H1 (cell line): ENCODE results near the gene PRXL2B. TPM values are rescaled to one million over a fixed set of nuclear protein-coding genes. Genes with fewer than 3 reads are reported as not detected.

Experiments used
- CTCF ChIA-PET: fragments of 300-600 bp; sonication (Branson Sonifier 250); formaldehyde crosslinking; loops from one replicate; lab custom pipeline; 2021; ENCODE audit not compliant: partially characterized antibody; lab: Charles Lee
- POLR2A ChIA-PET: fragments of 300-600 bp; sonication (Branson Sonifier 250); formaldehyde crosslinking; loops from one replicate; lab custom pipeline; 2021; ENCODE audit warnings: inconsistent platforms; ENCODE audit not compliant: partially characterized antibody; lab: Charles Lee
- DNase-seq, 2 experiments: peaks; one replicate each; pipeline versions ENCODE4 v3.0.0 to v3.0.0-alpha.2; 2010 to 2022; ENCODE audit warnings: low spot score in 2 of 2, low read depth in 1 of 2, mixed read lengths in 1 of 2
- FAIRE-seq: peaks from 2 replicates; lab custom pipeline; 2011; peaks lifted over from hg19 to GRCh38; lab: Jason Lieb, UNC
- H2AFZ ChIP-seq: 2 replicates; pipeline ENCODE4 v1.8.1; 2012; ENCODE audit warnings: low read length, inconsistent platforms
- H2AK5ac ChIP-seq: 2 replicates; pipeline ENCODE4 v1.6.1; 2013; ENCODE audit warnings: low read depth, low read length
- H2BK120ac ChIP-seq: replicated peaks from 2 replicates; pipeline ENCODE3; 2013; ENCODE audit warnings: low read depth, low read length, inconsistent platforms
- H2BK12ac ChIP-seq: 2 replicates; pipeline ENCODE4 v1.6.1; 2013; ENCODE audit warnings: low read depth, low read length
- H2BK15ac ChIP-seq: 2 replicates; pipeline ENCODE4 v1.6.1; 2013; ENCODE audit warnings: low read length
- H2BK20ac ChIP-seq: 2 replicates; pipeline ENCODE4 v1.6.1; 2013; ENCODE audit warnings: low read length
- H2BK5ac ChIP-seq: 2 replicates; pipeline ENCODE4 v1.6.1; 2013; ENCODE audit warnings: low read depth, low read length
- H3K14ac ChIP-seq: 2 replicates; pipeline ENCODE4 v1.6.1; 2013; ENCODE audit warnings: inconsistent platforms; ENCODE audit not compliant: insufficient read length
- H3K18ac ChIP-seq: 2 replicates; pipeline ENCODE4 v1.6.1; 2013; ENCODE audit warnings: low read length; ENCODE audit errors: extremely low read depth
- H3K23ac ChIP-seq: 2 replicates; pipeline ENCODE4 v1.6.1; 2013; ENCODE audit warnings: inconsistent platforms; ENCODE audit not compliant: insufficient read length
- H3K23me2 ChIP-seq: 2 replicates; pipeline ENCODE4 v1.6.1; 2013; ENCODE audit warnings: low read depth, low read length
- H3K27ac ChIP-seq: 2 replicates; pipeline ENCODE4 v1.6.1; 2011; ENCODE audit warnings: low read depth, low read length, inconsistent platforms
- H3K27me3 ChIP-seq, 4 experiments: replicated peaks in 1 of 4; 1 replicate in 1 of 4; 2 replicates in 3 of 4; pipeline versions ENCODE4 v1.6.1 to v1.8.1; 2011 to 2013; ENCODE audit warnings: low read length in 3 of 4, mild to moderate bottlenecking in 3 of 4, inconsistent platforms in 2 of 4, mixed read lengths in 2 of 4, moderate library complexity in 1 of 4; ENCODE audit not compliant: control insufficient read depth in 3 of 4, insufficient read depth in 3 of 4; ENCODE audit errors: extremely low read depth in 1 of 4
- H3K36me3 ChIP-seq, 4 experiments: 2 replicates each; pipeline versions ENCODE4 v1.6.1 to v1.8.1; 2011 to 2013; ENCODE audit warnings: mild to moderate bottlenecking in 4 of 4, low read length in 3 of 4, moderate library complexity in 2 of 4, control low read depth in 1 of 4, inconsistent platforms in 1 of 4; ENCODE audit not compliant: insufficient read depth in 4 of 4, control insufficient read depth in 2 of 4
- H3K4ac ChIP-seq: replicated peaks from 2 replicates; pipeline ENCODE3; 2013; ENCODE audit warnings: low read length, low read depth, mixed read lengths, inconsistent platforms; ENCODE audit not compliant: insufficient read length
- H3K4me1 ChIP-seq, 4 experiments: replicated peaks in 1 of 4; 1 replicate in 1 of 4; 2 replicates in 3 of 4; pipeline versions ENCODE4 v1.6.1 to v1.8.1; 2011 to 2013; ENCODE audit warnings: low read length in 3 of 4, inconsistent platforms in 2 of 4, mixed read lengths in 1 of 4; ENCODE audit not compliant: insufficient read depth in 4 of 4, control insufficient read depth in 3 of 4
- H3K4me2 ChIP-seq, 2 experiments: 2 replicates each; pipeline versions ENCODE4 v1.6.1 to v1.8.1; 2011 to 2013; ENCODE audit warnings: low read depth in 2 of 2, low read length in 2 of 2, control low read depth in 1 of 2, inconsistent platforms in 1 of 2, mild to moderate bottlenecking in 1 of 2; ENCODE audit not compliant: insufficient read depth in 1 of 2
- H3K4me3 ChIP-seq, 4 experiments: fragments of 200-600, 300-600 bp in 1 of 4; sonication (generic), shearing (Covaris generic), sonication (Bioruptor Twin) in 1 of 4; 2 replicates each; pipeline versions ENCODE4 v1.5.1 to v1.8.1; 2011 to 2016; ENCODE audit warnings: low read length in 4 of 4, low read depth in 3 of 4, control low read depth in 2 of 4, inconsistent platforms in 2 of 4, mild to moderate bottlenecking in 2 of 4, mixed read lengths in 1 of 4, moderate library complexity in 1 of 4; ENCODE audit not compliant: insufficient read depth in 2 of 4; ENCODE audit errors: extremely low read depth in 1 of 4
- H3K56ac ChIP-seq: replicated peaks from 2 replicates; pipeline ENCODE3; 2013; ENCODE audit warnings: low read depth, mild to moderate bottlenecking, mixed read lengths, low read length, inconsistent platforms; ENCODE audit not compliant: insufficient read length
- H3K79me1 ChIP-seq: 2 replicates; pipeline ENCODE4 v1.6.1; 2013; ENCODE audit warnings: low read depth, low read length, control low read depth
- H3K79me2 ChIP-seq, 2 experiments: 2 replicates each; pipeline versions ENCODE4 v1.6.1 to v1.8.1; 2012 to 2013; ENCODE audit warnings: low read length in 2 of 2, mild to moderate bottlenecking in 2 of 2, inconsistent platforms in 1 of 2; ENCODE audit not compliant: insufficient read depth in 2 of 2, control insufficient read depth in 1 of 2
- H3K9ac ChIP-seq, 4 experiments: replicated peaks in 1 of 4; 1 replicate in 1 of 4; 2 replicates in 3 of 4; pipeline versions ENCODE4 v1.6.1 to v1.8.1; 2011 to 2013; ENCODE audit warnings: low read depth in 3 of 4, low read length in 3 of 4, control low read depth in 2 of 4, mild to moderate bottlenecking in 2 of 4, moderate library complexity in 2 of 4, inconsistent platforms in 1 of 4; ENCODE audit errors: extremely low read depth in 1 of 4
- H3K9me3 ChIP-seq, 2 experiments: 2 replicates each; pipeline versions ENCODE4 v1.6.1 to v1.8.1; 2012 to 2013; ENCODE audit warnings: mild to moderate bottlenecking in 2 of 2, moderate library complexity in 2 of 2, control low read depth in 1 of 2, inconsistent platforms in 1 of 2, low read depth in 1 of 2, low read length in 1 of 2, mixed read lengths in 1 of 2; ENCODE audit not compliant: insufficient read depth in 2 of 2
- H4K20me1 ChIP-seq, 2 experiments: replicated peaks in 1 of 2; 2 replicates each; pipeline versions ENCODE3 to v1.8.1; 2011 to 2013; ENCODE audit warnings: inconsistent platforms in 2 of 2, low read length in 2 of 2, mild to moderate bottlenecking in 1 of 2; ENCODE audit not compliant: insufficient read depth in 2 of 2, control insufficient read depth in 1 of 2
- H4K5ac ChIP-seq: 2 replicates; pipeline ENCODE4 v1.6.1; 2013; ENCODE audit warnings: low read length, low read depth, mixed read lengths, inconsistent platforms; ENCODE audit not compliant: insufficient read length
- H4K8ac ChIP-seq: 2 replicates; pipeline ENCODE4 v1.8.0; 2013; ENCODE audit warnings: mild to moderate bottlenecking, moderate library complexity, low read length, inconsistent platforms; ENCODE audit not compliant: insufficient read depth; ENCODE audit errors: extremely low read depth
- H4K91ac ChIP-seq: replicated peaks from 2 replicates; pipeline ENCODE3; 2013; ENCODE audit warnings: low read length, mixed read lengths, inconsistent platforms; ENCODE audit not compliant: insufficient read length
- BRCA1 ChIP-seq: IDR thresholded peaks from 2 replicates; pipeline ENCODE4 v1.6.1; 2012; ENCODE audit warnings: low read depth, low read length, improper control_type of control experiment
- EZH2 ChIP-seq: fragments of 200-600 bp; sonication (generic); IDR thresholded peaks from 2 replicates; pipeline ENCODE4 v1.7.1; 2012; ENCODE audit warnings: low read depth, mild to moderate bottlenecking, moderate library complexity, low read length, inconsistent platforms; ENCODE audit not compliant: severe bottlenecking
- KDM1A ChIP-seq: fragments of 200-600, 300-600 bp; sonication (generic); IDR thresholded peaks from 2 replicates; pipeline ENCODE4 v1.7.1; 2016; ENCODE audit warnings: mild to moderate bottlenecking, low read length, borderline replicate concordance
- KDM4A ChIP-seq: IDR thresholded peaks from one replicate; pipeline ENCODE4 v1.7.1; 2012; ENCODE audit warnings: low read depth, mild to moderate bottlenecking, moderate library complexity, low read length, inconsistent platforms; ENCODE audit not compliant: severe bottlenecking
- NRF1 ChIP-seq: IDR thresholded peaks from 2 replicates; pipeline ENCODE4 v1.6.1; 2011; ENCODE audit warnings: mild to moderate bottlenecking, low read depth, low read length, improper control_type of control experiment
- SIN3A ChIP-seq, 2 experiments: IDR thresholded peaks in 1 of 2; conservative IDR thresholded peaks in 1 of 2; 2 replicates each; pipeline ENCODE4 v1.6.1; 2011 to 2012; ENCODE audit warnings: low read length in 2 of 2, improper control_type of control experiment in 1 of 2, low read depth in 1 of 2, mild to moderate bottlenecking in 1 of 2
- SP4 ChIP-seq: IDR thresholded peaks from 2 replicates; pipeline ENCODE4 v1.6.1; 2012; ENCODE audit warnings: low read length, inconsistent platforms
- WGBS, 2 experiments: shearing (Covaris generic) in 1 of 2; methylation state at CpG; one replicate each; pipeline versions ENCODE4 v1.1.6 to v1.1.7; 2013 to 2015; ENCODE audit warnings: low lambda C conversion rate in 2 of 2, mixed read lengths in 2 of 2, inconsistent platforms in 1 of 2, low coverage in 1 of 2, missing lambda C conversion rate in 1 of 2; ENCODE audit not compliant: insufficient replicate concordance in 2 of 2, insufficient coverage in 1 of 2, insufficient read length in 1 of 2; ENCODE audit errors: extremely low coverage in 1 of 2, missing lambda C conversion rate in 1 of 2; 5-methylcytosine and 5-hydroxymethylcytosine counted together
- polyA plus RNA-seq, 7 experiments: library from polyadenylated mRNA; depleted of rRNA in 3 of 7; stranded (reverse) in 5 of 7; unstranded in 2 of 7; fragments of >200 nt in 5 of 7; fragments of 200-250 nt in 2 of 7; gene quantifications; 1 replicate in 5 of 7; 2 replicates in 1 of 7; 4 replicates in 1 of 7; pipeline versions ENCODE4 v1.2.1 to v1.2.3, GENCODE V29; 2011 to 2013; ENCODE audit warnings: missing spikeins in 2 of 7, mixed read lengths in 2 of 7
- total RNA-seq: library from RNA; stranded (reverse); fragmentation: NEBNext Ultra II Directional; extraction: Animal tissue kit (Norgen Biotek cat#: 25700); gene quantifications from 2 replicates; pipeline ENCODE4 v1.2.1, GENCODE V29; 2021

PRXL2B gene
- total and polyA plus RNA-seq, 2 of the 8 experiments (the other 6 are each of a cell fraction or from before 2014, with no cell fraction given), result 35.3 to 46.0 TPM

DNA sequence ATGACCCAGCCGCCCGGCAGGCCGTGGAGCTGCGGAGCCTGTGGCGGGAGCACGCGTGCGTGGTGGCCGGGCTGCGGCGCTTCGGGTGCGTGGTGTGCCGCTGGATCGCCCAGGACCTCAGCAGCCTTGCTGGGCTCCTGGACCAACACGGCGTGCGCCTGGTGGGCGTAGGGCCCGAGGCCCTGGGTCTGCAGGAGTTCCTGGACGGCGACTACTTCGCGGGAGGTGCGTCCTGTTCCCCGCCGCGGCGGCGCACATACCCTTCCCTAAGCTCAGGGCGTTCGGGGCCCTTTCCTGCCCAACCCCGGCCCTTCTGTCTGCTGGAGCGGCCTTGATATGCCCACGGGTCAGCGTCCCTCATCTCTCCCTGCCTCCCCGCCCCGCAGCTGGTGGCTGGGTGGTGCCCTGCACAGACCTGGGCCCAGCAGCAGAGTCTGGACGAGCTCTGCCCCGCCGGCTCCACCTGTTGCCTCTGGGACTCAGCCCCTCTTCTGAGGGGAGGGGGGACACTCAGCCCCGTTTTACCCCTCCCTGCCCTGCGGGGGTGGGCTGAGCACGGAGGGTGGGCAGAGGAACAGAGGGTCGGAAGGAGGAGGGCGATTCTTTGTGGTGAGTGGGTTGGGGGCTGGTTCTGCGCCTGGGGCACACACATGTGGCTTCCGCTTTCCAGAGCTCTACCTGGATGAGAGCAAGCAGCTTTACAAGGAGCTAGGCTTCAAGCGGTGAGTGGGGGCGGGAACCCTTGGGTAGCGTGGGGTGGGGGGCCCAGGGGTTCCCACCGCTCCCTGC lies 688 bp downstream of the PRXL2B start:
- Histone ChIP-seq H3K79me1 (no peaks in the 10 kb centered on the region; the same call in 1 of the 2 replicates), H3K14ac (no peak overlapping the region), H4K91ac (peak overlapping the region; percentile 40), H3K27me3 (no peaks in the 10 kb centered on the region), H2BK12ac (no peak overlapping the region), H2BK5ac (no peak overlapping the region), H2BK15ac (no peak overlapping the region), H2AFZ (0 out of 2 replicates have a peak overlapping the region, but pooled peaks have one; percentile 10), H4K8ac (no peak overlapping the region; the same call in 1 of the 2 replicates), H3K4ac (no peak overlapping the region), H3K9ac (peak overlapping the region in 3 of 4 experiments; percentile 19 to 45 (median 34); a peak in 3 of 7 replicates), H3K27ac (no peak overlapping the region), H3K18ac (no peak overlapping the region; the same call in none of the 2 replicates), H3K79me2 (no peaks in the 10 kb centered on the region), H4K20me1 (peaks cover 2 to 3% of the 10 kb centered on the region in 2 experiments), H3K4me2 (peak overlapping the region; percentile 83), H3K56ac (peak overlapping the region; percentile 69), H2BK20ac (no peak overlapping the region), H4K5ac (no peak overlapping the region), H2BK120ac (no peak overlapping the region), H2AK5ac (no peak overlapping the region), H3K9me3 (peaks cover 0 to 12% of the 10 kb centered on the region in 2 experiments; a peak in 2 of 4 replicates), H3K36me3 (peaks cover 0 to 8% (median 0%) of the 10 kb centered on the region in 4 experiments; a peak in 1 of 8 replicates), H3K23me2 (peaks cover 12% of the 10 kb centered on the region), H3K4me3 (peak overlapping the region; percentile 68 to 88 (median 78)), H3K4me1 (peaks cover 0 to 25% (median 9%) of the 10 kb centered on the region in 4 experiments; a peak in 4 of 7 replicates), H3K23ac (no peak overlapping the region)
- TF ChIP-seq BRCA1 (no peak), NRF1 (no peak), EZH2 (no peak), SP4 (no peak), SIN3A (conservative IDR thresholded peaks at IDR 0.05 in 1 of 2, IDR thresholded peaks at IDR 0.05 in 1 of 2; ENCODE audit: low read depth in 1 of 2, low read length in 2 of 2) (no peak; a peak in 1 of 4 replicates), KDM1A (no peak), KDM4A (peak; percentile 47)
- FAIRE-seq (no peak), DNase-seq (peak in 1 of 2 experiments; percentile 73)
- ChIA-PET POLR2A (no interaction called here), CTCF (interaction anchor here (0.8 kb wide), 1 partner anchor 9 kb away, joined by 3 read pairs; no protein-coding TSS in a partner anchor)
- WGBS, 2 experiments, result 11% methylated on average over 43 of the region's 52 CpGs; no CpG with 5 or more reads in 1 of the 2 experiments
